ENCODE data around the gene KCNH5.

GRCh38 chr14:62796431-62796830 is 248.8 kb downstream of the KCNH5 start:
- TF ChIP-seq CTCF (conservative IDR thresholded peaks at IDR 0.05 in 1 of 2, IDR thresholded peaks at IDR 0.05 in 1 of 2; ENCODE audit: low read depth in 1 of 2, low read length in 2 of 2) (no peak), EZH2 (IDR thresholded peaks at IDR 0.05; ENCODE audit: low read length, missing control alignments) (no peak)

All from fibroblast of lung (primary cell).